Left colon (tissue), 2 donors: ENCODE measurements around the gene BDH1. TPM values are rescaled to one million over a fixed set of nuclear protein-coding genes. Genes with fewer than 3 reads are reported as not detected.

Source experiments
- ATAC-seq: fragments of 200-7000 bp; cut with Tn5 transposase; one replicate; pipeline ENCODE4 v1.9.1; 2020; ENCODE audit warnings: mild to moderate bottlenecking, moderate library complexity
- DNase-seq, 2 donors: peaks; one replicate each; pipeline ENCODE4 v3.0.0-alpha.2; 2020
- intact Hi-C, 2 donors: fragments of 100-400 bp; cut with DNase I in 1 of 2; cut with micrococcal nuclease in 1 of 2; formaldehyde crosslinking; loops; one replicate each; pipeline versions ENCODE4 v1.11.2 to v1.14.0; 2022; cut with DNase I, micrococcal nuclease
- total RNA-seq, 2 donors: library from RNA; stranded (reverse); fragmentation: NEBNext Ultra II Directional; extraction: Animal tissue kit (Norgen Biotek cat#: 25700); gene quantifications; one replicate each; pipeline ENCODE4 v1.2.1, GENCODE V29; 2021
- donor health status: DM: no; HTN: no; CAD: no.
- donor health status: DM: yes; HTN: yes; CAD: no.

The BDH1 gene
- total RNA-seq, 2 donors from 2014 or later, result 161 to 208 TPM

- intact Hi-C loops, result loop anchor here in 1 of 2 donors (5.0 kb wide), 1 partner anchor 256 kb away; no protein-coding TSS in a partner anchor
- ATAC-seq, result peak; percentile 53
- no peak for DNase-seq
These were observed 42.8 kb downstream of the BDH1 start for GRCh38 chr3:197512691-197513571.

- intact Hi-C loops, result loop anchor here in 1 of 2 donors (5.0 kb wide), 1 partner anchor 255 kb away; no protein-coding TSS in a partner anchor
- ATAC-seq, result no peak
These were observed 43.7 kb downstream of the BDH1 start for GRCh38 chr3:197511853-197512635.

GRCh38 chr3:197511130-197511529 lies 44.6 kb downstream of the BDH1 start:
- ATAC-seq (no peak), DNase-seq (no peak)
- intact Hi-C loops, result loop anchor here in 1 of 2 donors (5.0 kb wide), 1 partner anchor 254 kb away; no protein-coding TSS in a partner anchor

More at GRCh38 chr3:197511853-197512635, 43.7 kb downstream of the BDH1 start:
- no peak for DNase-seq

- intact Hi-C loops, result loop anchor here in 1 of 2 donors (5.0 kb wide), 1 partner anchor 253 kb away; no protein-coding TSS in a partner anchor
- DNase-seq, result no peak
- no peak for ATAC-seq
These were observed 45.1 kb downstream of the BDH1 start for GRCh38 chr3:197510642-197511018.

- no peak for ATAC-seq
- no peak for DNase-seq
- intact Hi-C loops, result loop anchor here in 1 of 2 donors (10.0 kb wide), 1 partner anchor 254 kb away; no protein-coding TSS in a partner anchor
These were observed 46.6 kb downstream of the BDH1 start for GRCh38 chr3:197508924-197509775.

GRCh38 chr3:197508461-197508860 lies 47.3 kb downstream of the BDH1 start:
- ATAC-seq, result no peak
- no peak for DNase-seq
- intact Hi-C loops, result loop anchor here in 1 of 2 donors (10.0 kb wide), 1 partner anchor 254 kb away; no protein-coding TSS in a partner anchor

- ATAC-seq, result no peak
- intact Hi-C loops, result loop anchor here in 1 of 2 donors (10.0 kb wide), 1 partner anchor 253 kb away; no protein-coding TSS in a partner anchor
- peak in 1 of 2 donors; percentile 12 for DNase-seq
These were observed 47.7 kb downstream of the BDH1 start for GRCh38 chr3:197508051-197508451.

- intact Hi-C loops, result loop anchor here in 1 of 2 donors (10.0 kb wide), 1 partner anchor 253 kb away; no protein-coding TSS in a partner anchor
- DNase-seq (peak in 1 of 2 donors; percentile 19), ATAC-seq (no peak)
These were observed 48.2 kb downstream of the BDH1 start for GRCh38 chr3:197507541-197507940.

GRCh38 chr3:197507081-197507480 lies 48.7 kb downstream of the BDH1 start:
- ATAC-seq (no peak), DNase-seq (peak in 1 of 2 donors; percentile 19)
- intact Hi-C loops, result loop anchor here in 1 of 2 donors (10.0 kb wide), 1 partner anchor 252 kb away; no protein-coding TSS in a partner anchor

- intact Hi-C loops, result loop anchor here in 1 of 2 donors (10.0 kb wide), 1 partner anchor 251 kb away; no protein-coding TSS in a partner anchor
- ATAC-seq (peak; percentile 24), DNase-seq (peak; percentile 66)
These were observed 49.8 kb downstream of the BDH1 start for GRCh38 chr3:197505796-197506548.

GRCh38 chr3:197504641-197505121 lies 51.1 kb downstream of the BDH1 start:
- intact Hi-C loops, result loop anchor here in 1 of 2 donors (10.0 kb wide), 1 partner anchor 250 kb away; no protein-coding TSS in a partner anchor
- ATAC-seq (no peak), DNase-seq (no peak)

GRCh38 chr3:197504229-197504628 lies 51.5 kb downstream of the BDH1 start:
- DNase-seq (no peak), ATAC-seq (no peak)
- intact Hi-C loops, result loop anchor here in 1 of 2 donors (10.0 kb wide), 1 partner anchor 249 kb away; no protein-coding TSS in a partner anchor

GRCh38 chr3:197503652-197504051 lies 52.1 kb downstream of the BDH1 start:
- intact Hi-C loops, result loop anchor here in 1 of 2 donors (10.0 kb wide), 1 partner anchor 249 kb away; no protein-coding TSS in a partner anchor
- DNase-seq, result no peak
- ATAC-seq, result no peak

GRCh38 chr3:197501879-197502620 lies 53.7 kb downstream of the BDH1 start:
- peak; percentile 80 to 91 for DNase-seq
- ATAC-seq, result peak; percentile 69
- intact Hi-C loops, result loop anchor here in 1 of 2 donors (10.0 kb wide), 1 partner anchor 247 kb away; no protein-coding TSS in a partner anchor

GRCh38 chr3:197501496-197501878 lies 54.3 kb downstream of the BDH1 start:
- ATAC-seq, result peak; percentile 54
- peak; percentile 76 to 82 for DNase-seq
- intact Hi-C loops, result loop anchor here in 1 of 2 donors (10.0 kb wide), 1 partner anchor 247 kb away; no protein-coding TSS in a partner anchor

- no peak for ATAC-seq
- intact Hi-C loops, result loop anchor here in 1 of 2 donors (10.0 kb wide), 1 partner anchor 246 kb away; no protein-coding TSS in a partner anchor
- no peak for DNase-seq
These were observed 55.0 kb downstream of the BDH1 start for GRCh38 chr3:197500812-197501211.
